Smooth muscle cell (in vitro differentiated cells): Measurements from ENCODE around the gene CCDC107. TPM values are rescaled to one million over a fixed set of nuclear protein-coding genes. Genes with fewer than 3 reads are reported as not detected.

Source experiments
- DNase-seq: peaks from one replicate; lab custom pipeline; 2025; ENCODE audit not compliant: unreplicated experiment; lab: John Stamatoyannopoulos, UW
- H2AFZ ChIP-seq: fragments of 200-600 bp; sonication (generic); 2 replicates; pipeline ENCODE4 v1.6.0; 2016; ENCODE audit warnings: antibody characterized with exemption, low read depth, mild to moderate bottlenecking
- H3F3A ChIP-seq: fragments of 200-600 bp; sonication (generic); 2 replicates; pipeline ENCODE4 v1.6.0; 2017; ENCODE audit warnings: antibody characterized with exemption, low read depth
- H3K27ac ChIP-seq: fragments of 200-600 bp; sonication (generic); 2 replicates; pipeline ENCODE4 v1.5.1; 2016; ENCODE audit warnings: low read depth, mild to moderate bottlenecking
- H3K27me3 ChIP-seq: fragments of 200-600 bp; sonication (generic); 2 replicates; pipeline ENCODE4 v1.6.1; 2016; ENCODE audit warnings: low read depth, mild to moderate bottlenecking
- H3K36me3 ChIP-seq: fragments of 200-600 bp; sonication (generic); 2 replicates; pipeline ENCODE4 v1.5.1; 2016; ENCODE audit warnings: low read depth
- H3K4me1 ChIP-seq: fragments of 200-600 bp; sonication (generic); 2 replicates; pipeline ENCODE4 v1.5.1; 2016; ENCODE audit warnings: low read depth
- H3K4me2 ChIP-seq: fragments of 200-600 bp; sonication (generic); 2 replicates; pipeline ENCODE4 v1.6.0; 2016; ENCODE audit warnings: mild to moderate bottlenecking
- H3K4me3 ChIP-seq: fragments of 200-600 bp; sonication (generic); 2 replicates; pipeline ENCODE4 v1.5.1; 2016; ENCODE audit warnings: mild to moderate bottlenecking
- H3K79me2 ChIP-seq: fragments of 200-600 bp; sonication (generic); 2 replicates; pipeline ENCODE4 v1.6.0; 2016; ENCODE audit warnings: low read depth, mild to moderate bottlenecking
- H3K9ac ChIP-seq: fragments of 200-600 bp; sonication (generic); 2 replicates; pipeline ENCODE4 v1.6.0; 2016; ENCODE audit warnings: low read depth
- H3K9me3 ChIP-seq: fragments of 200-600 bp; sonication (generic); replicated peaks from 2 replicates; pipeline ENCODE4 v1.5.1; 2016; ENCODE audit warnings: low read depth
- H4K20me1 ChIP-seq: fragments of 200-600 bp; sonication (generic); 2 replicates; pipeline ENCODE4 v1.6.0; 2016; ENCODE audit warnings: low read depth
- WGBS: methylation state at CpG from one replicate; pipeline ENCODE4 v1.1.7; 2016; ENCODE audit warnings: low lambda C conversion rate; 5-methylcytosine and 5-hydroxymethylcytosine counted together
- polyA plus RNA-seq: library from polyadenylated mRNA; unstranded; fragments of >200 nt; fragmentation: Nextera tagmentation; extraction: Ambion mirVana; gene quantifications from 2 replicates; pipeline ENCODE4 v1.2.1, GENCODE V29; 2016
- total RNA-seq: library from RNA; depleted of rRNA; stranded (reverse); fragments of >200 nt; gene quantifications from 2 replicates; pipeline ENCODE4 v1.2.3, GENCODE V29; 2014
- TF ChIP-seq, protein P1 (sequence below): fragments of 200-600 bp; sonication (generic); IDR thresholded peaks from 2 replicates; pipeline ENCODE4 v1.5.1; 2017; ENCODE audit warnings: borderline replicate concordance, mild to moderate bottlenecking, antibody characterized with exemption; ENCODE audit not compliant: insufficient read depth, poor library complexity, severe bottlenecking

CCDC107 gene
- total and polyA plus RNA-seq, 2 experiments from 2014 or later = 19.6 to 37.1 TPM

DNA sequence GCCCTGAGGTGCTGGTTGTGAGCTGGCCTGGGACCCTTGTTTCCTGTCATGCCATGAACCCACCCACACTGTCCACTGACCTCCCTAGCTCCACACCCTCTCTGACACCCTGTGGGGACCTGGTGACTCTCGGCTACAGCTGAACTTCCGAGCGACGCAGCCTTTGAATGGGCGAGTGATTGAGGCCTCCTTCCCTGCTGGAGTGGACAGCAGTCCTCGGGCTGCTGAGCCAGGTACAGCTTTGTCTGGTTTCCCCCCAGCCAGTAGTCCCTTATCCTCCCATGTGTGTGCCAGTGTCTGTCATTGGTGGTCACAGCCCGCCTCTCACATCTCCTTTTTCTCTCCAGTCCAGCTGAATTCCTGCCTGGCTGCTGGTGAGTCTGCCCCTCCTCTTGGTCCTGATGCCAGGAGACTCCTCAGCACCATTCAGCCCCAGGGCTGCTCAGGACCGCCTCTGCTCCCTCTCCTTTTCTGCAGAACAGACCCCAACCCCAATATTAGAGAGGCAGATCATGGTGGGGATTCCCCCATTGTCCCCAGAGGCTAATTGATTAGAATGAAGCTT lies 21.8 kb downstream of the CCDC107 start:
- Histone ChIP-seq H3F3A (peaks cover 44% of the 10 kb centered on the region), H3K9ac (no peak overlapping the region), H3K9me3 (no peaks in the 10 kb centered on the region), H3K4me1 (peaks cover 5% of the 10 kb centered on the region), H3K27me3 (no peaks in the 10 kb centered on the region), H3K4me3 (no peak overlapping the region), H2AFZ (no peak overlapping the region), H3K27ac (no peak overlapping the region), H3K36me3 (no peaks in the 10 kb centered on the region), H3K4me2 (no peak overlapping the region), H3K79me2 (no peaks in the 10 kb centered on the region), H4K20me1 (peaks cover 37% of the 10 kb centered on the region)
- DNase-seq = no peak
- TF ChIP-seq, protein P1, sequence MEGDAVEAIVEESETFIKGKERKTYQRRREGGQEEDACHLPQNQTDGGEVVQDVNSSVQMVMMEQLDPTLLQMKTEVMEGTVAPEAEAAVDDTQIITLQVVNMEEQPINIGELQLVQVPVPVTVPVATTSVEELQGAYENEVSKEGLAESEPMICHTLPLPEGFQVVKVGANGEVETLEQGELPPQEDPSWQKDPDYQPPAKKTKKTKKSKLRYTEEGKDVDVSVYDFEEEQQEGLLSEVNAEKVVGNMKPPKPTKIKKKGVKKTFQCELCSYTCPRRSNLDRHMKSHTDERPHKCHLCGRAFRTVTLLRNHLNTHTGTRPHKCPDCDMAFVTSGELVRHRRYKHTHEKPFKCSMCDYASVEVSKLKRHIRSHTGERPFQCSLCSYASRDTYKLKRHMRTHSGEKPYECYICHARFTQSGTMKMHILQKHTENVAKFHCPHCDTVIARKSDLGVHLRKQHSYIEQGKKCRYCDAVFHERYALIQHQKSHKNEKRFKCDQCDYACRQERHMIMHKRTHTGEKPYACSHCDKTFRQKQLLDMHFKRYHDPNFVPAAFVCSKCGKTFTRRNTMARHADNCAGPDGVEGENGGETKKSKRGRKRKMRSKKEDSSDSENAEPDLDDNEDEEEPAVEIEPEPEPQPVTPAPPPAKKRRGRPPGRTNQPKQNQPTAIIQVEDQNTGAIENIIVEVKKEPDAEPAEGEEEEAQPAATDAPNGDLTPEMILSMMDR = no peak
- WGBS = 88% methylated on average over 8 of the region's 8 CpGs

GRCh38 chr9:35680331-35681105 lies 22.4 kb downstream of the CCDC107 start:
- Histone ChIP-seq H3K9ac (no peak overlapping the region), H3K27ac (no peak overlapping the region), H2AFZ (no peak overlapping the region)

DNA sequence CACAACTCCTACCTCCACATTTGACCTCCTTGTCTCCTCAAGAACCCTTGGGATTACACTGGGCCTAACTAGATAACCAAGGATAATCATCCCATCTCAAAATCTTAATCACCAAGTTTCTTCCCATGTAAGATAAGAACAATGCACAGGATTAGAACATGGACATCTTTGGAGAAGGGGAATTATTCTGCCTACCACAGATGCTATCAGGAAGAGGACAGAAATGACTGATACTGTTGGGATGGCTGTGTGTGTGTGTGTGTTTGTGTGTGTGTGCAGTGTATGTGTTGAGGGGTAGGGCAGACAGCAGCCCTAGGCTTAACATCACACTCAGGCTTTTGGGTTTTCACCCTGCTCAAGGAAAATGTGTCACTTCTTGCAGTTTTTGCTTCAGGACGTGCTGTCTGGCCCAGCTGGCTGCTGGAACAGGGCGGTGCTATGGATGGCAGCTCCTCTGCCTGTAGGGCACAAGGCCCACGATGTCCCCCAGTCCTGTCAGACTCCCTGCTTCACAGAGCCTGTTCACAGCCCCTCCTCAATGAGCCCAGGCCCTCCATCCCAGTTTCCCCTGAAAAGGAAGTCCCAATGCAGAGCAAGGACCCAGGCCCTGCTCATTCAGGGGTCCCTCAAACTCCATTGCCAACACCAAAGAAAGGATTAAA lies 23.4 kb downstream of the CCDC107 start:
- Histone ChIP-seq H3K9ac (no peak overlapping the region), H3F3A (peaks cover 53% of the 10 kb centered on the region), H3K27me3 (no peaks in the 10 kb centered on the region), H3K4me3 (no peak overlapping the region), H3K9me3 (no peaks in the 10 kb centered on the region), H3K36me3 (no peaks in the 10 kb centered on the region), H3K79me2 (peaks cover 3% of the 10 kb centered on the region), H4K20me1 (peaks cover 53% of the 10 kb centered on the region), H3K27ac (peak overlapping the region; percentile 44), H3K4me2 (no peak overlapping the region), H3K4me1 (peaks cover under 1% of the 10 kb centered on the region), H2AFZ (no peak overlapping the region)
- TF ChIP-seq, protein P1 = no peak
- 63% methylated on average over 3 of the region's 3 CpGs for WGBS
- DNase-seq = no peak

More at GRCh38 chr9:35680331-35681105, 22.4 kb downstream of the CCDC107 start:
- no peak overlapping the region for H3K4me2 ChIP-seq
- no peaks in the 10 kb centered on the region for H3K9me3 ChIP-seq
- H3K4me1 ChIP-seq = peaks cover 5% of the 10 kb centered on the region
- H3K79me2 ChIP-seq = no peaks in the 10 kb centered on the region
- no peak overlapping the region for H3K4me3 ChIP-seq
- DNase-seq = no peak
- WGBS = 56% methylated on average over 15 of the region's 15 CpGs
- H3F3A ChIP-seq = peaks cover 48% of the 10 kb centered on the region
- H3K27me3 ChIP-seq = no peaks in the 10 kb centered on the region
- no peaks in the 10 kb centered on the region for H3K36me3 ChIP-seq
- TF ChIP-seq, protein P1 = no peak
- peaks cover 44% of the 10 kb centered on the region for H4K20me1 ChIP-seq
